Fibroblast of mammary gland (primary cell): ENCODE results near the gene MAN1A2.

Source experiments
- DNase-seq: peaks from one replicate; pipeline ENCODE4 v3.0.0-alpha.2; 2010; ENCODE audit warnings: low read depth
- H3K4me3 ChIP-seq: 2 replicates; pipeline ENCODE4 v1.5.1; 2011; ENCODE audit warnings: low read depth, mild to moderate bottlenecking, low read length, moderate library complexity; ENCODE audit not compliant: control insufficient read depth
- TF ChIP-seq, protein P1 (sequence below): conservative IDR thresholded peaks from 2 replicates; pipeline ENCODE4 v1.5.1; 2011; ENCODE audit warnings: low read depth, low read length, inconsistent platforms; ENCODE audit not compliant: control insufficient read depth, insufficient read depth

Gene MAN1A2

DNA sequence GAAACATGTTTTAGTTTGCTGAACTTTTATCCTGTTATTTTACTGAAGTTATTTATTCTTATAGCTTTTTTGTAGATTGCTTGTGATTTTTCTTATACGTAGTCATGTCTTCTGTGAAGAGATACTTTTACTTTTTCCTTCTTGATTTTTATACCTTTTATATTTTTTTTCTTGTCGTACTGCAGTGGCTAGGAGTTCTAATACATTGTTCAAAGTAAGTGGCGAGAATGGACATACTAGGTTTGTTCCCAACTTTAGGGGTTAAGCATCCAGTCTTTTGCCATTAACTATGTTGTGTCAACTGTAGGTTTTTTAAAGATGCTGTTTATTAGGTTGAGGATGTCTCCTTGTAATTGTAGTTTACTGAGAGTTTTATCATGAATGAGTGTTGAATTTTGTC is 36.3 kb downstream of the MAN1A2 start:
- H3K4me3 ChIP-seq = no peak overlapping the region
- TF ChIP-seq, protein P1, sequence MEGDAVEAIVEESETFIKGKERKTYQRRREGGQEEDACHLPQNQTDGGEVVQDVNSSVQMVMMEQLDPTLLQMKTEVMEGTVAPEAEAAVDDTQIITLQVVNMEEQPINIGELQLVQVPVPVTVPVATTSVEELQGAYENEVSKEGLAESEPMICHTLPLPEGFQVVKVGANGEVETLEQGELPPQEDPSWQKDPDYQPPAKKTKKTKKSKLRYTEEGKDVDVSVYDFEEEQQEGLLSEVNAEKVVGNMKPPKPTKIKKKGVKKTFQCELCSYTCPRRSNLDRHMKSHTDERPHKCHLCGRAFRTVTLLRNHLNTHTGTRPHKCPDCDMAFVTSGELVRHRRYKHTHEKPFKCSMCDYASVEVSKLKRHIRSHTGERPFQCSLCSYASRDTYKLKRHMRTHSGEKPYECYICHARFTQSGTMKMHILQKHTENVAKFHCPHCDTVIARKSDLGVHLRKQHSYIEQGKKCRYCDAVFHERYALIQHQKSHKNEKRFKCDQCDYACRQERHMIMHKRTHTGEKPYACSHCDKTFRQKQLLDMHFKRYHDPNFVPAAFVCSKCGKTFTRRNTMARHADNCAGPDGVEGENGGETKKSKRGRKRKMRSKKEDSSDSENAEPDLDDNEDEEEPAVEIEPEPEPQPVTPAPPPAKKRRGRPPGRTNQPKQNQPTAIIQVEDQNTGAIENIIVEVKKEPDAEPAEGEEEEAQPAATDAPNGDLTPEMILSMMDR = no peak
- no peak for DNase-seq

DNA sequence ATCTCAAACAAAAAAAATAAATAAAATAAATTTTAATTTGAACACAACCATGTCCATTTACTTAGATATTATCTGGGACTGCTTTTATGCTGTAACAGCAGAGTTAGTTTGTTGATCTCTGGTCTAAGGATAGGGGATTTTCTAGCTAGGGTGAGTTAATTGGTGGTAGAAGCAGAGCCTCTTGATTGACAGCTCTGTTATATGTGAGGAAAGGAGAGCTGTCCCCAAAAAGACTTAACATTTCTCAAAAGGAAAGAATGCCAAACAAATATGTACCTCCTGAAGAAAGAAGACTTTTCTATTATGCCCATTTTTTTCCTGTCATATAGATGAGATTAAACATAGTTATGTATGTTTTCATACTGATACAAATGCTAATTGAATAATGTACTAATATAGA is 37.8 kb downstream of the MAN1A2 start:
- TF ChIP-seq, protein P1 = no peak
- DNase-seq = no peak
- no peak overlapping the region for H3K4me3 ChIP-seq

DNA sequence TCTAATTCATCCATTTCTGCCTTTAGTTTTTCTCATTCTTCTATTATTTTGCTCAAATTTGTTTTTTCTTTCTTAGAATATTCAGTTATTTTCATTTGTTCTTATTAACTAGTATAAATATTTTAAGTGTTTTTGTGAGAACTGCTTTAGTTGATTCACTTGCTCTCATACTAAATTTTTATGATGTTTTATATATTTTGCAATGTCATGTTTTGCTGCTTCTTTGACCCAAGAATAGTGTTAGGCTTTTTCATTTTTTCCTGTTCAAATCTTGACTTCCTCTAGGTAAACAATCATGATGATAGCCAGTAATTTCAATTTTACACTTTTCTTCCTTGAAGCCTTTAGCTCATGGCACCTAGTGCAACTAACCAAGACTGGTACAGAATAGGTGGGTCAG is 45.2 kb downstream of the MAN1A2 start:
- TF ChIP-seq, protein P1 = no peak
- no peak overlapping the region for H3K4me3 ChIP-seq
- DNase-seq = no peak

DNA sequence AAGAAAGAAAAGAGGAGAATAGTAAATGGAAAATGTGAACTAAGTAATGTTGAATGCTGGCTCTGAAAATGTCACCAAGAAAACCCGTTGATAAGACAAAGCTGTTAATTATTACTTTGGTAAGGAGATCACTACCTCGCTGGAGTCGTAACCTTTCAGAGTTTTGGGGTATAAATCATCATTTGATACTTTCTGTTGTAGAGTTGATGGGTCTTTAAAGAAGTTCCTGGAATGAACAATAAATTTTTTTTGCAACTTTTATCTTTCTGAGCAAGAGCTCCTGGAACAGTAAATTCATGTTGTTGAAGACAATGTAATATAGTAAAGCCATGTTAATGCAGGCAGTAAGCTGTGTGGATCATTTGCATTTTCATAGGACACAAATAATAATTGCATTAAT is 46.2 kb downstream of the MAN1A2 start:
- TF ChIP-seq, protein P1 = no peak
- H3K4me3 ChIP-seq = no peak overlapping the region
- DNase-seq = no peak

DNA sequence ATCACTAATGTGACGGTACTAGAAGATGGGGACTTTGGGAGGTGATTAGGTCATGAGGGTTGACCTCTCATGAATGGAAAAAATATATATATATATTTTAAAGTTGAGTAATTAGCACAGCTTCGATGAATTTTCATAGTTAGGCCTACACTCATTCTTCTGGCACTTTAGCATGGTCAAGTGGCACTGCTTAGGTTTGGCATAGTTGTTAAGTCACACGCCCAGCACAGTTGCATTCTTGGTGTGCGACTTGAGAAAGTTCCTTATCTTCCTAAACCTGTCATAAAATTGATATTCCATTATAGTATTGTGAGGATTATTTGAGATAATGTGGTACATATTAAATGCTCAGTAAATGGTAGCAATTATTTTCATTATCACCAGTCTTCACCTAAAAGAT is 47.7 kb downstream of the MAN1A2 start:
- TF ChIP-seq, protein P1 = no peak
- DNase-seq = no peak
- no peak overlapping the region for H3K4me3 ChIP-seq

DNA sequence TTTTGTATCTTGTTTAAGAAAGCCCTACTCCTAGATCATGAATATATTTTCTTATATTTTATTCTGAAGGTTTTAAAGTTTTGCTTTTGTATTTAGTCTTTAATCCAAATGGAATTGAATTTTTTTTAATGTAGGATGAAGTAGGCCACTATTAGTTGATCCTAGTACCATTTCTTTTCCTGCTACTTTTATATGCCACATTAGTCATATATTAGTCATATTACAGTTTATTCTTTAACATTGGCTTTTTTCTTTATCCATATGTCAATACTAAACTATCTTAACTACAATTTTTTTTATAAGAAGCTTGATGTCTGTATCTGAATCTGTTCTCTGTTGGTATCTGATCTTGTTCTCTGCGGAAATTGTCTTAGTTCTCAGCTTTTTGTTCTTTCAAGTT is 48.8 kb downstream of the MAN1A2 start:
- TF ChIP-seq, protein P1 = no peak
- DNase-seq = no peak
- H3K4me3 ChIP-seq = no peak overlapping the region

DNA sequence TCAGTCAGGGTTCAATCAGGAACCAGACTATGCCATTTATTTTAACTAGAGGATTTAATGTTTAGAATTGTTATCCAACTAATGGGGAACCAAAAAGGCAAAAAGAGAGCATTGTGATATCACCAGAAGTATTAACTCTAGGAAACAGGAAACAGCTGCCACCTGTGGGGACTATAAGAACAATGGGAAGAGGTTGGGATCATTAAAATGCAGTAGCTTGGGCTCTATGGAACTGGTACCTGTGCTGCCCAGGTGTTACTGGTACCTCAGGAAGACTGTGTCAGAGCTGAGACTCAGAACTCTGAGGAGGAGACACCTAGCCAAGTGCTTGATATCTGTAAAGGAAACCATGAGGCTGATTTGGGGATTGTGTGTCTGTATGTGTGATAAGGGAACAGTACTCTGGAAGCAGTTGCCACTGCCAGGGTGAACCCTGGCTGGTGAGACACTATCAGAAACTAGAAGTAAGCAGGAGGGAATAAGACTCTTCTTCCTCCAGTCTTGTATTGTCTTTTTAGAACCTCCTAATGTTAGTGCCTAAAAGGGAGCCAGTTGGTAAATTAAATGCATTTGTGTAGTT is 49.4 kb downstream of the MAN1A2 start:
- no peak for DNase-seq
- H3K4me3 ChIP-seq = no peak overlapping the region
- TF ChIP-seq, protein P1 = no peak
